Mesenchymal stem cell (in vitro differentiated cells and primary cell): ENCODE data around the gene WDR91.

Experiments used
- DNase-seq: peaks from one replicate; pipeline ENCODE4 v3.0.0-alpha.2; 2013
- H2AFZ ChIP-seq: one replicate; pipeline ENCODE4 v1.6.1; 2013; ENCODE audit warnings: low read depth, mild to moderate bottlenecking, control low read depth, inconsistent platforms, low read length, moderate library complexity
- H2AK5ac ChIP-seq: 2 replicates; pipeline ENCODE4 v1.6.1; 2013; ENCODE audit warnings: low read length, moderate library complexity, mild to moderate bottlenecking, inconsistent platforms; ENCODE audit not compliant: severe bottlenecking
- H2BK120ac ChIP-seq: one replicate; pipeline ENCODE4 v1.6.1; 2013; ENCODE audit warnings: low read depth, mild to moderate bottlenecking, inconsistent platforms, low read length, moderate library complexity
- H2BK12ac ChIP-seq, 2 experiments: one replicate each; pipeline ENCODE4 v1.6.1; 2013; ENCODE audit warnings: inconsistent platforms in 2 of 2, low read length in 2 of 2, mild to moderate bottlenecking in 2 of 2, moderate library complexity in 2 of 2, control low read depth in 1 of 2
- H2BK15ac ChIP-seq: one replicate; pipeline ENCODE4 v1.6.1; 2013; ENCODE audit warnings: mild to moderate bottlenecking, low read depth, inconsistent platforms; ENCODE audit not compliant: poor library complexity, severe bottlenecking
- H2BK5ac ChIP-seq: 2 replicates; pipeline ENCODE4 v1.6.1; 2013; ENCODE audit warnings: low read depth, mild to moderate bottlenecking, low read length, control low read depth, inconsistent platforms; ENCODE audit not compliant: poor library complexity, severe bottlenecking
- H3K14ac ChIP-seq, 2 experiments: one replicate each; pipeline ENCODE4 v1.6.1; 2013; ENCODE audit warnings: inconsistent platforms in 2 of 2, low read length in 2 of 2, control low read depth in 1 of 2, mild to moderate bottlenecking in 1 of 2, moderate library complexity in 1 of 2
- H3K18ac ChIP-seq, 2 experiments: one replicate each; pipeline ENCODE4 v1.6.1; 2013; ENCODE audit warnings: inconsistent platforms in 2 of 2, low read length in 2 of 2, control low read depth in 1 of 2, low read depth in 1 of 2, mild to moderate bottlenecking in 1 of 2
- H3K23ac ChIP-seq, 2 experiments: one replicate each; pipeline ENCODE4 v1.6.1; 2013; ENCODE audit warnings: inconsistent platforms in 2 of 2, low read length in 2 of 2, mild to moderate bottlenecking in 2 of 2, moderate library complexity in 2 of 2, control low read depth in 1 of 2
- H3K27ac ChIP-seq: 2 replicates; pipeline ENCODE4 v1.5.1; 2013; ENCODE audit warnings: mild to moderate bottlenecking, moderate library complexity, low read length, control low read depth, inconsistent platforms; ENCODE audit not compliant: poor library complexity, severe bottlenecking
- H3K27me3 ChIP-seq, 2 experiments: 2 replicates each; pipeline versions ENCODE4 v1.6.1 to v1.7.0; 2013; ENCODE audit warnings: low read length in 2 of 2, mild to moderate bottlenecking in 2 of 2, moderate library complexity in 2 of 2, control low read depth in 1 of 2, inconsistent platforms in 1 of 2; ENCODE audit not compliant: control insufficient read depth in 1 of 2, insufficient read depth in 1 of 2
- H3K36me3 ChIP-seq, 2 experiments: 2 replicates each; pipeline versions ENCODE4 v1.6.1 to v1.7.0; 2013; ENCODE audit warnings: low read length in 2 of 2, control low read depth in 1 of 2, inconsistent platforms in 1 of 2, low read depth in 1 of 2, mild to moderate bottlenecking in 1 of 2; ENCODE audit not compliant: insufficient read depth in 2 of 2, control insufficient read depth in 1 of 2
- H3K4ac ChIP-seq, 2 experiments: one replicate each; pipeline ENCODE4 v1.6.1; 2013; ENCODE audit warnings: inconsistent platforms in 2 of 2, low read length in 2 of 2, mild to moderate bottlenecking in 2 of 2, moderate library complexity in 2 of 2, control low read depth in 1 of 2, low read depth in 1 of 2
- H3K4me1 ChIP-seq: 2 replicates; pipeline ENCODE4 v1.6.1; 2013; ENCODE audit warnings: low read depth, low read length, control low read depth; ENCODE audit not compliant: control insufficient read depth, insufficient read depth
- H3K4me2 ChIP-seq: 2 replicates; pipeline ENCODE4 v1.6.1; 2013; ENCODE audit warnings: low read length, mild to moderate bottlenecking, inconsistent platforms; ENCODE audit not compliant: poor library complexity, severe bottlenecking
- H3K4me3 ChIP-seq, 2 experiments: 2 replicates each; pipeline versions ENCODE4 v1.5.1 to v1.7.0; 2013; ENCODE audit warnings: low read length in 2 of 2, mild to moderate bottlenecking in 2 of 2, control low read depth in 1 of 2, low read depth in 1 of 2; ENCODE audit not compliant: insufficient read depth in 1 of 2
- H3K79me1 ChIP-seq: replicated peaks from 2 replicates; pipeline ENCODE4 v1.6.1; 2013; ENCODE audit warnings: mild to moderate bottlenecking, control low read depth, low read length, inconsistent platforms; ENCODE audit not compliant: poor library complexity, severe bottlenecking
- H3K9ac ChIP-seq: 2 replicates; pipeline ENCODE4 v1.7.0; 2013; ENCODE audit warnings: mild to moderate bottlenecking, low read length, moderate library complexity
- H3K9me3 ChIP-seq: 2 replicates; pipeline ENCODE4 v1.7.0; 2013; ENCODE audit warnings: mild to moderate bottlenecking, low read length; ENCODE audit not compliant: control insufficient read depth
- H4K8ac ChIP-seq: one replicate; pipeline ENCODE4 v1.6.1; 2013; ENCODE audit warnings: inconsistent platforms, mild to moderate bottlenecking, low read length, moderate library complexity
- H4K91ac ChIP-seq: one replicate; pipeline ENCODE4 v1.6.1; 2013; ENCODE audit warnings: mild to moderate bottlenecking, low read length, inconsistent platforms
- WGBS: methylation state at CpG from one replicate; pipeline ENCODE4 v1.1.7; 2013; ENCODE audit warnings: mixed read lengths; 5-methylcytosine and 5-hydroxymethylcytosine counted together

Gene WDR91

GRCh38 chr7:135190703-135191102, 20.6 kb downstream of the WDR91 start:
- H2BK12ac ChIP-seq: no peak overlapping the region
- no peak for DNase-seq
- no peaks in the 10 kb centered on the region for H3K9me3 ChIP-seq
- H3K4me1 ChIP-seq: peaks cover 16% of the 10 kb centered on the region
- H4K8ac ChIP-seq: no peak overlapping the region
- H4K91ac ChIP-seq: no peak overlapping the region
- no peak overlapping the region for H3K23ac ChIP-seq
- no peak overlapping the region for H2BK5ac ChIP-seq
- H2BK15ac ChIP-seq: no peak overlapping the region
- H3K4me2 ChIP-seq: no peak overlapping the region
- H2AK5ac ChIP-seq: no peak overlapping the region
- no peak overlapping the region for H3K4me3 ChIP-seq
- H3K9ac ChIP-seq: no peak overlapping the region
- H3K14ac ChIP-seq: no peak overlapping the region
- no peak overlapping the region for H3K18ac ChIP-seq
- H3K27me3 ChIP-seq: no peaks in the 10 kb centered on the region
- H2BK120ac ChIP-seq: no peak overlapping the region
- H3K36me3 ChIP-seq: peaks cover 59 to 75% of the 10 kb centered on the region in 2 experiments
- H2AFZ ChIP-seq: no peak overlapping the region
- H3K27ac ChIP-seq: no peak overlapping the region
- H3K4ac ChIP-seq: no peak overlapping the region
- H3K79me1 ChIP-seq: peaks cover 40% of the 10 kb centered on the region

- Histone ChIP-seq H3K9me3 (no peaks in the 10 kb centered on the region), H2BK12ac (no peak overlapping the region), H3K79me1 (peaks cover 40% of the 10 kb centered on the region), H3K4me3 (no peak overlapping the region), H3K14ac (no peak overlapping the region), H3K18ac (no peak overlapping the region), H3K27ac (no peak overlapping the region), H2BK120ac (no peak overlapping the region), H4K91ac (no peak overlapping the region), H3K23ac (no peak overlapping the region), H3K9ac (peak overlapping the region; percentile 16), H3K4ac (no peak overlapping the region), H2AFZ (no peak overlapping the region), H3K4me1 (peaks cover 15% of the 10 kb centered on the region), H3K27me3 (no peaks in the 10 kb centered on the region), H2AK5ac (no peak overlapping the region), H2BK5ac (no peak overlapping the region), H4K8ac (no peak overlapping the region), H3K36me3 (peaks cover 62 to 77% of the 10 kb centered on the region in 2 experiments), H2BK15ac (no peak overlapping the region), H3K4me2 (no peak overlapping the region)
- no peak for DNase-seq
- whole genome bisulfite sequencing: 97% methylated on average over 4 of the region's 4 CpGs
These were observed 21.4 kb downstream of the WDR91 start for GRCh38 chr7:135189961-135190360.

GRCh38 chr7:135189221-135189662, 22.1 kb downstream of the WDR91 start:
- Histone ChIP-seq H3K36me3 (peaks cover 63 to 75% of the 10 kb centered on the region in 2 experiments), H2AK5ac (no peak overlapping the region), H3K27ac (no peak overlapping the region), H3K79me1 (peaks cover 43% of the 10 kb centered on the region), H3K18ac (no peak overlapping the region), H3K9ac (no peak overlapping the region), H2BK5ac (no peak overlapping the region), H3K4me2 (no peak overlapping the region), H2BK15ac (no peak overlapping the region), H2AFZ (no peak overlapping the region), H3K4me1 (peaks cover 9% of the 10 kb centered on the region), H3K14ac (no peak overlapping the region), H3K23ac (no peak overlapping the region), H2BK120ac (no peak overlapping the region), H3K27me3 (no peaks in the 10 kb centered on the region), H3K4ac (no peak overlapping the region), H3K9me3 (peaks cover 4% of the 10 kb centered on the region), H4K8ac (no peak overlapping the region), H4K91ac (no peak overlapping the region), H2BK12ac (no peak overlapping the region), H3K4me3 (no peak overlapping the region)
- WGBS: 96% methylated on average over 6 of the region's 6 CpGs
- DNase-seq: no peak

GRCh38 chr7:135188298-135188984, 22.9 kb downstream of the WDR91 start:
- H3K18ac ChIP-seq: no peak overlapping the region
- peaks cover 68 to 77% of the 10 kb centered on the region in 2 experiments for H3K36me3 ChIP-seq
- no peak for DNase-seq
- no peak overlapping the region for H2AFZ ChIP-seq
- H3K4me1 ChIP-seq: peaks cover 5% of the 10 kb centered on the region
- no peak overlapping the region for H2BK12ac ChIP-seq
- no peak overlapping the region for H2BK5ac ChIP-seq
- H3K4me2 ChIP-seq: no peak overlapping the region
- H3K23ac ChIP-seq: no peak overlapping the region
- no peak overlapping the region for H3K14ac ChIP-seq
- no peaks in the 10 kb centered on the region for H3K27me3 ChIP-seq
- no peak overlapping the region for H2BK120ac ChIP-seq
- H4K91ac ChIP-seq: no peak overlapping the region
- H3K9ac ChIP-seq: no peak overlapping the region
- no peak overlapping the region for H3K4ac ChIP-seq
- no peak overlapping the region for H3K4me3 ChIP-seq
- no peak overlapping the region for H4K8ac ChIP-seq
- 95% methylated on average over 12 of the region's 12 CpGs for whole genome bisulfite sequencing
- H3K79me1 ChIP-seq: peaks cover 48% of the 10 kb centered on the region
- no peak overlapping the region for H2AK5ac ChIP-seq
- peaks cover 12% of the 10 kb centered on the region for H3K9me3 ChIP-seq
- H2BK15ac ChIP-seq: no peak overlapping the region
- H3K27ac ChIP-seq: no peak overlapping the region
